Fibroblast of lung (primary cell): ENCODE data around the gene CDH19.

Source experiments
- CTCF ChIP-seq, 2 donors: IDR thresholded peaks in 1 of 2; conservative IDR thresholded peaks in 1 of 2; 1 replicate in 1 of 2; 2 replicates in 1 of 2; pipeline ENCODE4 v1.5.1; 2011 to 2012; ENCODE audit warnings: low read length in 2 of 2, control low read depth in 1 of 2, inconsistent platforms in 1 of 2, low read depth in 1 of 2, mild to moderate bottlenecking in 1 of 2
- EZH2 ChIP-seq: IDR thresholded peaks from 2 replicates; pipeline ENCODE4 v1.5.1; 2012; ENCODE audit warnings: low read length, control low read depth, mild to moderate bottlenecking; ENCODE audit errors: missing control alignments

- TF ChIP-seq CTCF (conservative IDR thresholded peaks at IDR 0.05 in 1 of 2, IDR thresholded peaks at IDR 0.05 in 1 of 2; ENCODE audit: low read depth in 1 of 2, low read length in 2 of 2) = no peak
- no peak for TF ChIP-seq EZH2
Measured at GRCh38 chr18:66645983-66646382, 42.1 kb upstream of the CDH19 start.
